Spinal cord (tissue), 10 donors: ENCODE results near the gene DDIT3. TPM values are rescaled to one million over a fixed set of nuclear protein-coding genes. Genes with fewer than 3 reads are reported as not detected.

Source experiments
- DNase-seq, 6 donors: peaks; one replicate each; pipeline versions ENCODE4 v3.0.0 to v3.0.0-alpha.2; 2013 to 2015; ENCODE audit warnings: low spot score in 6 of 6, low read depth in 4 of 6
- H3K27ac ChIP-seq: one replicate; pipeline ENCODE4 v1.5.1; 2013; ENCODE audit warnings: low read depth, low read length, control low read depth
- H3K27me3 ChIP-seq: one replicate; pipeline ENCODE4 v1.6.1; 2013; ENCODE audit warnings: low read length; ENCODE audit not compliant: control insufficient read depth, insufficient read depth
- H3K36me3 ChIP-seq: one replicate; pipeline ENCODE4 v1.6.1; 2013; ENCODE audit warnings: low read length; ENCODE audit not compliant: control insufficient read depth, insufficient read depth
- H3K4me1 ChIP-seq: one replicate; pipeline ENCODE4 v1.6.1; 2013; ENCODE audit warnings: low read length; ENCODE audit not compliant: control insufficient read depth, insufficient read depth
- H3K4me3 ChIP-seq: one replicate; pipeline ENCODE4 v1.5.1; 2013; ENCODE audit warnings: low read depth, low read length, control low read depth
- H3K9me3 ChIP-seq: one replicate; pipeline ENCODE4 v1.6.1; 2013; ENCODE audit warnings: low read length; ENCODE audit not compliant: control insufficient read depth, insufficient read depth
- WGBS: methylation state at CpG from one replicate; pipeline ENCODE4 v1.1.5; 2013; ENCODE audit warnings: missing lambda C conversion rate; ENCODE audit not compliant: insufficient coverage; 5-methylcytosine and 5-hydroxymethylcytosine counted together
- polyA plus RNA-seq, 2 donors: library from polyadenylated mRNA; unstranded; fragments of 120-200 nt; gene quantifications; one replicate each; pipeline ENCODE4 v1.2.1, GENCODE V29; 2013; ENCODE audit not compliant: insufficient read length in 2 of 2
- total RNA-seq, 2 donors: library from RNA; depleted of rRNA in 1 of 2; stranded (reverse); fragments of 120-200 nt in 1 of 2; fragments of >200 nt in 1 of 2; gene quantifications; one replicate each; pipeline versions ENCODE4 v1.2.3 to v1.2.4, GENCODE V29; 2013 to 2014
- donor health status: healthy.

The DDIT3 gene
- total and polyA plus RNA-seq, 4 donors: 19.9 to 46.7 (median 27.4) TPM

DNA sequence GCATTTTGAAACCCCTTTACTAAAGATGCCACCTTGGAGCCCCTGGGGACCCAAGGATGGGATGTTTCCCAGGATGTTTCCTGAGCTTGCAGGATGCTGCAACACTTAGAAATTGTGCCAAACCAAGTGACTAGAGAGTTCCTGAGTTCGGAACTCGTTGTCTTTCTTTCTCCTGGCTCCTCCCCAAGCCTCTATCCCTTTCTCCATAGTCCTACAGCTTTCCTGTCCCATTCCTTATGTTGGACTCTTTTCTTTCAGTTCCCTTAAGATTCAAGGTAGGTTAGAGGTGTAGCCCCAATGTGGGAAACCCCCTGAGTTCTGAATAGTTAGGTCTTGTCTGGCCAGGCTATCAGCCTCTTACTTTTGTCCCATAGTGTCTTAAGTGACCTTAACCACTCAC lies 28.2 kb upstream of the DDIT3 start:
- Histone ChIP-seq H3K4me3 (no peak overlapping the region), H3K4me1 (peaks cover 45% of the 10 kb centered on the region), H3K27me3 (peaks cover 9% of the 10 kb centered on the region), H3K9me3 (no peaks in the 10 kb centered on the region), H3K36me3 (no peaks in the 10 kb centered on the region), H3K27ac (no peak overlapping the region)
- DNase-seq: no peak
- no CpG with 5 or more reads among the region's 2 CpGs for WGBS

DNA sequence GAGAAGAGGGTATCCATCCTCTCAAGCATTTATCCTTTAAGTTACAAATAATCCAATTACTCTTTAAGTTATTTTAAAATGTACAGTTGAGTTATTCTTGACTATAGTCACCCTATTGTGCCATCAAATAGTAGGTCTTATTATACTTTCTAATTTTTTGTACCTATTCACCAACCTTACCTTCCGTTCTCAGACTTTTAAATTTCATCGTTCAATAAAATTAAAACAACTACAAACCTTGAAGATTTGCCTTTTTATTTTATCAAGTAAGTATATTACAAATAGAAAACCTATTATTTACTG lies 27.6 kb upstream of the DDIT3 start:
- Histone ChIP-seq H3K4me3 (no peak overlapping the region), H3K27ac (no peak overlapping the region), H3K4me1 (peaks cover 40% of the 10 kb centered on the region), H3K9me3 (no peaks in the 10 kb centered on the region), H3K27me3 (peaks cover 9% of the 10 kb centered on the region), H3K36me3 (no peaks in the 10 kb centered on the region)
- DNase-seq: no peak
- WGBS: no CpG with 5 or more reads among the region's 2 CpGs

DNA sequence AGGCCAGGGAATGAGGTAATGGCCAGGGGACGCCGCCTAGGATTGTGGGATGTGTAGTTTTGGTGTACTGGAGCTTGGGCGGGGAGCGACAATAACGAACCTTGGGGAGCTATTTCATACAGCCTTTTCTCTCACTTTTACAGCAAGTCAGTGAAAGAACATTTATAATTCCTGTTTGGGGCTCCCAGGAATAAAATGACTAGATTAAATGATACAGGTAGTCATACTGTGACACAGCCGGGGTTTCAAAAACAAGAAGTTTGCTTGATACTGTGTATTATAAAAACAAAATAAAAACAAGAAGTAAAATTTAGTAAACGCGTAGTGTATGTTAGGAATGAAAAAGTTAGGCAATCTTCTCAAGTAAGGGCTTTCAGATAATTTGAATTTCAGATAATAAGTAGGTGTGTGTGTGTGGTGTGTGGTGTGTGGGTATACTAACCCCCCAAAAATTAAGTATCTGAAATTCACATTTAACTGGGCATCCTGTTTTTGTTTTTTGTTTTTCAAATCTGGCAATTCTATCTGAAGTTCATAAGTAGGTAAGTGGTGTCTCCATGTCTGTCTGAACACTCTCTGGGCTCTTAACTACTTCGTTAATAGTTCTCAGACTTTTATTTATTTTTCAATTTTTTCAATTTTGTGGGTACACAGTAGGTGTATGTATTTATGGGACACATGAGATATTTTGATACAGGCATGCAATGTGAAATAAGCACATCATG lies 27.1 kb upstream of the DDIT3 start:
- WGBS: 0% methylated on average over 1 of the region's 9 CpGs
- no peak for DNase-seq
- H3K27me3 ChIP-seq: peaks cover 9% of the 10 kb centered on the region
- no peaks in the 10 kb centered on the region for H3K36me3 ChIP-seq
- H3K4me1 ChIP-seq: peaks cover 35% of the 10 kb centered on the region
- no peaks in the 10 kb centered on the region for H3K9me3 ChIP-seq
- H3K27ac ChIP-seq: no peak overlapping the region
- peak overlapping the region; percentile 99 for H3K4me3 ChIP-seq

DNA sequence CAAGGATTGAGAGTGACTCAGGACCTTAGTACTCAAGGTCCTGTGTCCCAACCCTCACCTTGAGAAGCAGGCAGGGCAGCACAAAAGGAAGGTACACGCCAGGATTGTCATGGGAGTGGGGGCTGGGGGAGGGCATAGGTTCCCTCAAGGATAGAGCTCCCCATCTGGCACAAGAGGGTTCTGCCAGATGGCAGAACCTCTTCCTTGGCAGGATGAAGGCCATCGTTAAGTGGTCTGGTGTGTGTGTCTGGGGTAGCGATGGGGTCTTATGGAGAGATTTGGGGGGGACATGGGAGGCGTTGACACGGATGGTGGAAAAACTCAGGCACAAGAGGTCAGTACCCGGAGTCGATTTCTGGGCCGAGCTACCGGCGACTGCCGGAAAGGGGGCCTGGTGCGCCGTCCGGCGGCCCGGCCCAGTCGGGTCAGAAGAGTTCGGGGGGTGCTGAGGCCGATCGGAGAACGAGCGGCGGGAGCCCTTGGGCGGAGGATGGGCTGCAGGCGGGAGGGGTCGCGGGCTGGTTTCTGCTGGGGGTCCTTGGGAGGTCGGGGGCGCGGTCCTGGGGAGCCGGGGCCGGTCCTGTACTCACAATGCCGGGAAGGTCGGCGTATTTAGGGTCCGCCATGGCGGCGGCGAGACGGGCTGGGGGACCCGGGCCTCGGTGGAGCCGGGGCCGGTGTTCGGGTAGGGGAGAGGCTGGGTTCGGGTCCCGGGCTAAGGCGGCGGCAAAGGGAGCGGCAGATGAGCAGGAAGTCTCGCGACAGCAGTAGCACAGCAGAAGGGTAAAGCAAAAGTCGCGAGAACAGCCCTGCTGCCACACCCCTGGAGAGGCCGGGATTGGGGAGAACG lies 26.3 kb upstream of the DDIT3 start, which contains the start of gene DCTN2:
Gene DCTN2 (minus strand): TSS at position 755 of the 850 bp plus-strand sequence. CDS start 129 bp downstream, at position 626.
- Histone ChIP-seq H3K4me1 (peaks cover 27% of the 10 kb centered on the region), H3K4me3 (peak within 1 kb of the TSS; percentile 99), H3K27ac (peak within 1 kb of the TSS; percentile 76), H3K9me3 (no peaks in the 10 kb centered on the region), H3K36me3 (peaks cover under 1% of the 10 kb centered on the region), H3K27me3 (peaks cover 9% of the 10 kb centered on the region)
- DNase-seq: peak; percentile 84 to 99 (median 92)
- WGBS: under 1% methylated on average over 56 of the region's 56 CpGs

DNA sequence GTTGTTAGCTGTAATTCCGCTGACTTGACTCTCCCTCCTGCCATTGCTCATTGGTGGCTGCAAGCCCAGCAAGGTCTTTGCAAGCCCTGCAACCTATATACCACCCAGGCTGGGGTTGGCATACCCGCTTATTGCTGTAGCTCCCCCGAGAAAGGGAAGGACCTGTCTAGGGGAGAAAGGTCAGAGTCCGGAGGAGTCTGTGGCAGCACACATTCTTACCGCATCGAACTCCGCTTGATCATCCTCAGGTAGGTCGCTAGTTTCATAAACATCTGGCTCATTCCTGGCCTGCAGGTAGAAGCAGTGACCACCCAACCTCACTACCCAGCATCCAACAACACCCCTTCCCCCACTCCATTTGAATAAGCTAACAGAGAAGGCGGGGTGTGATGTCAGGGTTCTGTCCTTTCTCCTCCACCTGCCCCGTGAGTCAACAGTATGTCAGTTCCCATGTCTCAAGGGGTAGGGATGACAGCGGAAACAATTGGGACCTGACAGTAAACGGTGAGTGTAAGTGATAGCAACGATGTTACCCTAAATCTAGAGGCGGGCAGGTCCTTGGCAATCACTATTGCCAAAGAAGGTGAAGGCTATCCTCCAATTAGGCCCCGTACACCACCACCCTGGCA lies 25.6 kb upstream of the DDIT3 start:
- Histone ChIP-seq H3K4me3 (peak overlapping the region; percentile 99), H3K27ac (no peak overlapping the region)

DNA sequence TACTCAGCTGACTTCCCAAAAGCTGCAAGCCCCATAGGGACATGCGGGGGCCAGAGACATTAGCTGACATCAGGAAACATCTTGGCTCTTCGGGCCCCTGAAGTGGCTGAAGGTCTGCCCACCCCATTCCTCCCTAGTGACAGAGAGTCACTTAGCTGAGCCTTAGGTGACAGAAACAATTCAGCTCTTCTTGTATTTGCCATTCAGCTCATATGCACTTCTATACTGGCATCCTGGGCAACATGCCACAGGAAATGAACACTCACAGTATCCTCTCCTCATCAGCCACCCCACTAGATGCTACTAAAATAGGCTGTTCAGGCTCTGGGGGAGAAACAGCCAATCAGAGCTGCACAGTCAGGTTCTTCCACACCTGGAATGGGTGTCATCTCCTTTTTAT lies 23.3 kb upstream of the DDIT3 start:
- H3K27ac ChIP-seq: no peak overlapping the region
- peak in 2 of 6 donors; percentile 44 to 62 for DNase-seq
- peaks cover under 1% of the 10 kb centered on the region for H3K27me3 ChIP-seq
- no peak overlapping the region for H3K4me3 ChIP-seq
- peaks cover 11% of the 10 kb centered on the region for H3K4me1 ChIP-seq
- WGBS: 59% methylated on average over 2 of the region's 2 CpGs
- no peaks in the 10 kb centered on the region for H3K9me3 ChIP-seq
- peaks cover 14% of the 10 kb centered on the region for H3K36me3 ChIP-seq

More for the DNA sequence above, 25.6 kb upstream of the DDIT3 start:
- Histone ChIP-seq H3K36me3 (peaks cover 6% of the 10 kb centered on the region), H3K4me1 (peaks cover 23% of the 10 kb centered on the region), H3K9me3 (no peaks in the 10 kb centered on the region), H3K27me3 (peaks cover 9% of the 10 kb centered on the region)
- 74% methylated on average over 8 of the region's 15 CpGs for WGBS
- no peak for DNase-seq

DNA sequence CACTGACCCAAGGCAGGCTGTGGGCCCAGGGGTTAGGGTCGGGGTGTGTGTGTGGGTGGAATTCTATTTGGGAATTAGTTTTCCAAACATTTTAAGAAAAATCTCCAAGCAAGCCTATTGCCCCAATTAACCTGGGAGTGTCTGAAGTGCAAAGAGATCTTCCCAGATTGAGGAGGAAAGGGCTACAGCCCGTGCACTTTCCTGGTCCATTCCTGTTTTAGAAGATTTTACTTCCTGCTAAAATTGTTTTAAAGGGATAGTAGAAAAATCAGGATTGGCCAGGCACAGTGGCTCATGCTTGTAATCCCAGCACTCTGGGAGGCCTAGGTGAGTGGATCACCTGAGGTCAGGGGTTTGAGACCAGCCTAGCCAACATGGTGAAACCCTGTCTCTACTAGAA lies 21.4 kb upstream of the DDIT3 start:
- no peak for DNase-seq
- Histone ChIP-seq H3K27me3 (no peaks in the 10 kb centered on the region), H3K36me3 (peaks cover 32% of the 10 kb centered on the region), H3K27ac (no peak overlapping the region), H3K4me1 (peaks cover 11% of the 10 kb centered on the region), H3K9me3 (no peaks in the 10 kb centered on the region), H3K4me3 (no peak overlapping the region)
- WGBS: no CpG with 5 or more reads among the region's 2 CpGs

DNA sequence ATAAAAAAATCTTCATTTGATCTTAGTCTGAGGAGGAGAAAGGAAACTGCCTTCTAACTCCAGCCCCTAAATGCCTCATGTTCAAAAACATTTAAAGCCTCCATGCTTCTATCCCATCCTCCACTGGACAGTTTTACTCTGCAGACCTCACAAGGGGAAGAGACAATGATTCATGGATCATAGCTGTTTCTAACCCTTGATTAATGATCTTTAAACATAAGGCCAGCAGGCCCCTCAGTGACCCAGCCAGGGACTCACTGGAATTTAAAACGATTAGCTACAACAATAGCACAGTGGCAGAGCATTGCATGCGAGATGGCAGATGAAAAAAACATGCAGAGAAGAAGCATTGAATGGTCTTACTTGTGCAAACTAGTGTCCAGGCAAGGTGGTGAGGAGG lies 20.7 kb upstream of the DDIT3 start:
- 29% methylated on average over 2 of the region's 2 CpGs for WGBS
- H3K27me3 ChIP-seq: no peaks in the 10 kb centered on the region
- no peak for DNase-seq
- peaks cover 35% of the 10 kb centered on the region for H3K36me3 ChIP-seq
- no peak overlapping the region for H3K27ac ChIP-seq
- no peaks in the 10 kb centered on the region for H3K9me3 ChIP-seq
- H3K4me1 ChIP-seq: peaks cover 6% of the 10 kb centered on the region
- no peak overlapping the region for H3K4me3 ChIP-seq

DNA sequence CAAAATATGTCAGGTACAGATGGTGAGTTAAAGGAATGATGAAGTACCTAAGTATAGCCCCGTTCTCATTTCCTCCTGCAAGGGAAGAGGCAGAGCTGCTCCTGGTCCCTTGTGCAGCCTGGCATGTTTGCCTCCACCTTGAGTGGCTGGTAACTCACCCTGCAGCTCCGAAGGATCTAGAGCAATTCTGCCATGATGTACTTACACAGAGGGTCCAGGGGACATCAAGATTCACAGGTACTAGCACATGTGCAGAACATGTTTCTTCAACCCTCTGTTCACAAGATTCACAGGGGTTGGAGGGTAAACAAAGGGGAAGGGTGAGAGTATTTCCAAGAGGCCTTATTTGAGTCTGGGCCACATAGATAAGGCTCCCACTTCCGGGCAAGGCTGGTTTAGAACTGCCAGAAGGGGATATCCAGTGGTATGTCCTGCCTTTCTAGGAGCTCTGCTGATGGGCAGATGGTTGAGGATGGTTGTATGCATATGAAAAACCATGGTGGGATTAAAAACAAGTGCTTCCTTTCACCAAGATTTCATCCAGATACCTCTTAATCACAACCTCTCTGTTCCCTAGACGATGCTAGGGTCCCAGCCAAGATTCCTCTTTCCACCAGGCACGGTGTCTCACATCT lies 18.9 kb upstream of the DDIT3 start:
- H3K27ac ChIP-seq: no peak overlapping the region
- DNase-seq: no peak
- H3K4me1 ChIP-seq: no peaks in the 10 kb centered on the region
- no peaks in the 10 kb centered on the region for H3K9me3 ChIP-seq
- H3K4me3 ChIP-seq: no peak overlapping the region
- peaks cover 52% of the 10 kb centered on the region for H3K36me3 ChIP-seq
- WGBS: 94% methylated on average over 2 of the region's 5 CpGs
- H3K27me3 ChIP-seq: no peaks in the 10 kb centered on the region
